HG02798 (cell line): ENCODE data around the gene PSMA6.
"Not testable (repeated sequence)": the region's sequence is repeated elsewhere in the genome, so short reads cannot be mapped to it uniquely, and the experiment has no call there.

Experiments
- ATAC-seq: cut with Tn5 transposase; IDR thresholded peaks from one replicate; pipeline ENCODE4 v1.9.1; 2021; ENCODE audit warnings: mild to moderate bottlenecking; ENCODE audit not compliant: unreplicated experiment, poor library complexity

PSMA6 gene

GRCh38 chr14:35306114-35306513 is 13.9 kb downstream of the PSMA6 start:
- ATAC-seq = no peak

GRCh38 chr14:35317820-35318219 is 25.6 kb downstream of the PSMA6 start:
- no peak for ATAC-seq

GRCh38 chr14:35319509-35319908 is 27.3 kb downstream of the PSMA6 start:
- ATAC-seq = no peak

GRCh38 chr14:35320472-35320871 is 28.3 kb downstream of the PSMA6 start:
- ATAC-seq = no peak

- no peak for ATAC-seq
These were observed 34.2 kb downstream of the PSMA6 start for GRCh38 chr14:35326375-35326774.

- peak; percentile 61 for ATAC-seq
These were observed 39.7 kb downstream of the PSMA6 start for GRCh38 chr14:35331605-35332516.

GRCh38 chr14:35332517-35333263 is 40.5 kb downstream of the PSMA6 start:
- no peak for ATAC-seq

- ATAC-seq = no peak
These were observed 41.1 kb downstream of the PSMA6 start for GRCh38 chr14:35333264-35333730.

GRCh38 chr14:35333797-35334743 is 41.9 kb downstream of the PSMA6 start:
- ATAC-seq = no peak

GRCh38 chr14:35335388-35336092 is 43.4 kb downstream of the PSMA6 start:
- ATAC-seq = no peak

GRCh38 chr14:35336171-35336493 is 44.0 kb downstream of the PSMA6 start:
- ATAC-seq = not testable (repeated sequence)

GRCh38 chr14:35336494-35337268 is 44.5 kb downstream of the PSMA6 start:
- no peak for ATAC-seq

GRCh38 chr14:35337269-35338255 is 45.4 kb downstream of the PSMA6 start:
- ATAC-seq = no peak

GRCh38 chr14:35338731-35339405 is 46.7 kb downstream of the PSMA6 start:
- ATAC-seq = no peak

- peak; percentile 44 for ATAC-seq
These were observed 47.7 kb downstream of the PSMA6 start for GRCh38 chr14:35339761-35340406.

GRCh38 chr14:35340616-35341453 is 48.7 kb downstream of the PSMA6 start:
- ATAC-seq = no peak
